H1 (cell line): ENCODE measurements around the gene KMT2E. TPM values are rescaled to one million over a fixed set of nuclear protein-coding genes. Genes with fewer than 3 reads are reported as not detected.

Experiments used
- CTCF ChIA-PET: fragments of 300-600 bp; sonication (Branson Sonifier 250); formaldehyde crosslinking; loops from one replicate; lab custom pipeline; 2021; ENCODE audit not compliant: partially characterized antibody; lab: Charles Lee
- POLR2A ChIA-PET: fragments of 300-600 bp; sonication (Branson Sonifier 250); formaldehyde crosslinking; loops from one replicate; lab custom pipeline; 2021; ENCODE audit warnings: inconsistent platforms; ENCODE audit not compliant: partially characterized antibody; lab: Charles Lee
- DNase-seq, 2 experiments: peaks; one replicate each; pipeline versions ENCODE4 v3.0.0 to v3.0.0-alpha.2; 2010 to 2022; ENCODE audit warnings: low spot score in 2 of 2, low read depth in 1 of 2, mixed read lengths in 1 of 2
- FAIRE-seq: peaks from 2 replicates; lab custom pipeline; 2011; peaks lifted over from hg19 to GRCh38; lab: Jason Lieb, UNC
- H2AFZ ChIP-seq: 2 replicates; pipeline ENCODE4 v1.8.1; 2012; ENCODE audit warnings: low read length, inconsistent platforms
- H2AK5ac ChIP-seq: 2 replicates; pipeline ENCODE4 v1.6.1; 2013; ENCODE audit warnings: low read depth, low read length
- H2BK120ac ChIP-seq: replicated peaks from 2 replicates; pipeline ENCODE3; 2013; ENCODE audit warnings: low read depth, low read length, inconsistent platforms
- H2BK12ac ChIP-seq: 2 replicates; pipeline ENCODE4 v1.6.1; 2013; ENCODE audit warnings: low read depth, low read length
- H2BK15ac ChIP-seq: 2 replicates; pipeline ENCODE4 v1.6.1; 2013; ENCODE audit warnings: low read length
- H2BK20ac ChIP-seq: 2 replicates; pipeline ENCODE4 v1.6.1; 2013; ENCODE audit warnings: low read length
- H2BK5ac ChIP-seq: 2 replicates; pipeline ENCODE4 v1.6.1; 2013; ENCODE audit warnings: low read depth, low read length
- H3K14ac ChIP-seq: 2 replicates; pipeline ENCODE4 v1.6.1; 2013; ENCODE audit warnings: inconsistent platforms; ENCODE audit not compliant: insufficient read length
- H3K18ac ChIP-seq: 2 replicates; pipeline ENCODE4 v1.6.1; 2013; ENCODE audit warnings: low read length; ENCODE audit errors: extremely low read depth
- H3K23ac ChIP-seq: 2 replicates; pipeline ENCODE4 v1.6.1; 2013; ENCODE audit warnings: inconsistent platforms; ENCODE audit not compliant: insufficient read length
- H3K23me2 ChIP-seq: 2 replicates; pipeline ENCODE4 v1.6.1; 2013; ENCODE audit warnings: low read depth, low read length
- H3K27ac ChIP-seq: 2 replicates; pipeline ENCODE4 v1.6.1; 2011; ENCODE audit warnings: low read depth, low read length, inconsistent platforms
- H3K27me3 ChIP-seq, 4 experiments: replicated peaks in 1 of 4; 1 replicate in 1 of 4; 2 replicates in 3 of 4; pipeline versions ENCODE4 v1.6.1 to v1.8.1; 2011 to 2013; ENCODE audit warnings: low read length in 3 of 4, mild to moderate bottlenecking in 3 of 4, inconsistent platforms in 2 of 4, mixed read lengths in 2 of 4, moderate library complexity in 1 of 4; ENCODE audit not compliant: control insufficient read depth in 3 of 4, insufficient read depth in 3 of 4; ENCODE audit errors: extremely low read depth in 1 of 4
- H3K36me3 ChIP-seq, 4 experiments: 2 replicates each; pipeline versions ENCODE4 v1.6.1 to v1.8.1; 2011 to 2013; ENCODE audit warnings: mild to moderate bottlenecking in 4 of 4, low read length in 3 of 4, moderate library complexity in 2 of 4, control low read depth in 1 of 4, inconsistent platforms in 1 of 4; ENCODE audit not compliant: insufficient read depth in 4 of 4, control insufficient read depth in 2 of 4
- H3K4ac ChIP-seq: replicated peaks from 2 replicates; pipeline ENCODE3; 2013; ENCODE audit warnings: low read length, low read depth, mixed read lengths, inconsistent platforms; ENCODE audit not compliant: insufficient read length
- H3K4me1 ChIP-seq, 4 experiments: replicated peaks in 1 of 4; 1 replicate in 1 of 4; 2 replicates in 3 of 4; pipeline versions ENCODE4 v1.6.1 to v1.8.1; 2011 to 2013; ENCODE audit warnings: low read length in 3 of 4, inconsistent platforms in 2 of 4, mixed read lengths in 1 of 4; ENCODE audit not compliant: insufficient read depth in 4 of 4, control insufficient read depth in 3 of 4
- H3K4me2 ChIP-seq, 2 experiments: 2 replicates each; pipeline versions ENCODE4 v1.6.1 to v1.8.1; 2011 to 2013; ENCODE audit warnings: low read depth in 2 of 2, low read length in 2 of 2, control low read depth in 1 of 2, inconsistent platforms in 1 of 2, mild to moderate bottlenecking in 1 of 2; ENCODE audit not compliant: insufficient read depth in 1 of 2
- H3K4me3 ChIP-seq, 4 experiments: fragments of 200-600, 300-600 bp in 1 of 4; sonication (generic), shearing (Covaris generic), sonication (Bioruptor Twin) in 1 of 4; 2 replicates each; pipeline versions ENCODE4 v1.5.1 to v1.8.1; 2011 to 2016; ENCODE audit warnings: low read length in 4 of 4, low read depth in 3 of 4, control low read depth in 2 of 4, inconsistent platforms in 2 of 4, mild to moderate bottlenecking in 2 of 4, mixed read lengths in 1 of 4, moderate library complexity in 1 of 4; ENCODE audit not compliant: insufficient read depth in 2 of 4; ENCODE audit errors: extremely low read depth in 1 of 4
- H3K56ac ChIP-seq: replicated peaks from 2 replicates; pipeline ENCODE3; 2013; ENCODE audit warnings: low read depth, mild to moderate bottlenecking, mixed read lengths, low read length, inconsistent platforms; ENCODE audit not compliant: insufficient read length
- H3K79me1 ChIP-seq: 2 replicates; pipeline ENCODE4 v1.6.1; 2013; ENCODE audit warnings: low read depth, low read length, control low read depth
- H3K79me2 ChIP-seq, 2 experiments: 2 replicates each; pipeline versions ENCODE4 v1.6.1 to v1.8.1; 2012 to 2013; ENCODE audit warnings: low read length in 2 of 2, mild to moderate bottlenecking in 2 of 2, inconsistent platforms in 1 of 2; ENCODE audit not compliant: insufficient read depth in 2 of 2, control insufficient read depth in 1 of 2
- H3K9ac ChIP-seq, 4 experiments: replicated peaks in 1 of 4; 1 replicate in 1 of 4; 2 replicates in 3 of 4; pipeline versions ENCODE4 v1.6.1 to v1.8.1; 2011 to 2013; ENCODE audit warnings: low read depth in 3 of 4, low read length in 3 of 4, control low read depth in 2 of 4, mild to moderate bottlenecking in 2 of 4, moderate library complexity in 2 of 4, inconsistent platforms in 1 of 4; ENCODE audit errors: extremely low read depth in 1 of 4
- H3K9me3 ChIP-seq, 2 experiments: 2 replicates each; pipeline versions ENCODE4 v1.6.1 to v1.8.1; 2012 to 2013; ENCODE audit warnings: mild to moderate bottlenecking in 2 of 2, moderate library complexity in 2 of 2, control low read depth in 1 of 2, inconsistent platforms in 1 of 2, low read depth in 1 of 2, low read length in 1 of 2, mixed read lengths in 1 of 2; ENCODE audit not compliant: insufficient read depth in 2 of 2
- H4K20me1 ChIP-seq, 2 experiments: replicated peaks in 1 of 2; 2 replicates each; pipeline versions ENCODE3 to v1.8.1; 2011 to 2013; ENCODE audit warnings: inconsistent platforms in 2 of 2, low read length in 2 of 2, mild to moderate bottlenecking in 1 of 2; ENCODE audit not compliant: insufficient read depth in 2 of 2, control insufficient read depth in 1 of 2
- H4K5ac ChIP-seq: 2 replicates; pipeline ENCODE4 v1.6.1; 2013; ENCODE audit warnings: low read length, low read depth, mixed read lengths, inconsistent platforms; ENCODE audit not compliant: insufficient read length
- H4K8ac ChIP-seq: 2 replicates; pipeline ENCODE4 v1.8.0; 2013; ENCODE audit warnings: mild to moderate bottlenecking, moderate library complexity, low read length, inconsistent platforms; ENCODE audit not compliant: insufficient read depth; ENCODE audit errors: extremely low read depth
- H4K91ac ChIP-seq: replicated peaks from 2 replicates; pipeline ENCODE3; 2013; ENCODE audit warnings: low read length, mixed read lengths, inconsistent platforms; ENCODE audit not compliant: insufficient read length
- BCL11A ChIP-seq, 2 experiments: IDR thresholded peaks; one replicate each; pipeline ENCODE4 v1.6.1; 2011; ENCODE audit warnings: low read depth in 2 of 2, low read length in 2 of 2, mild to moderate bottlenecking in 2 of 2
- BRCA1 ChIP-seq: IDR thresholded peaks from 2 replicates; pipeline ENCODE4 v1.6.1; 2012; ENCODE audit warnings: low read depth, low read length, improper control_type of control experiment
- CBX8 ChIP-seq: fragments of 300-800, 300-1000 bp; sonication (generic); IDR thresholded peaks from 2 replicates; pipeline ENCODE4 v1.7.1; 2016; ENCODE audit warnings: low read depth, low read length, borderline replicate concordance
- SIRT6 ChIP-seq: IDR thresholded peaks from one replicate; pipeline ENCODE4 v1.7.1; 2012; ENCODE audit warnings: low read length, inconsistent platforms
- SP4 ChIP-seq: IDR thresholded peaks from 2 replicates; pipeline ENCODE4 v1.6.1; 2012; ENCODE audit warnings: low read length, inconsistent platforms
- TAF7 ChIP-seq: optimal IDR thresholded peaks from 2 replicates; pipeline ENCODE3; 2011; ENCODE audit warnings: low read depth, mild to moderate bottlenecking, inconsistent platforms, low read length, moderate library complexity, borderline replicate concordance
- WGBS, 2 experiments: shearing (Covaris generic) in 1 of 2; methylation state at CpG; one replicate each; pipeline versions ENCODE4 v1.1.6 to v1.1.7; 2013 to 2015; ENCODE audit warnings: low lambda C conversion rate in 2 of 2, mixed read lengths in 2 of 2, inconsistent platforms in 1 of 2, low coverage in 1 of 2, missing lambda C conversion rate in 1 of 2; ENCODE audit not compliant: insufficient replicate concordance in 2 of 2, insufficient coverage in 1 of 2, insufficient read length in 1 of 2; ENCODE audit errors: extremely low coverage in 1 of 2, missing lambda C conversion rate in 1 of 2; 5-methylcytosine and 5-hydroxymethylcytosine counted together
- polyA plus RNA-seq, 7 experiments: library from polyadenylated mRNA; depleted of rRNA in 3 of 7; stranded (reverse) in 5 of 7; unstranded in 2 of 7; fragments of >200 nt in 5 of 7; fragments of 200-250 nt in 2 of 7; gene quantifications; 1 replicate in 5 of 7; 2 replicates in 1 of 7; 4 replicates in 1 of 7; pipeline versions ENCODE4 v1.2.1 to v1.2.3, GENCODE V29; 2011 to 2013; ENCODE audit warnings: missing spikeins in 2 of 7, mixed read lengths in 2 of 7
- total RNA-seq: library from RNA; stranded (reverse); fragmentation: NEBNext Ultra II Directional; extraction: Animal tissue kit (Norgen Biotek cat#: 25700); gene quantifications from 2 replicates; pipeline ENCODE4 v1.2.1, GENCODE V29; 2021

Gene KMT2E
- total and polyA plus RNA-seq, 2 of the 8 experiments (the other 6 are each of a cell fraction or from before 2014, with no cell fraction given): 10.9 to 45.0 TPM

DNA sequence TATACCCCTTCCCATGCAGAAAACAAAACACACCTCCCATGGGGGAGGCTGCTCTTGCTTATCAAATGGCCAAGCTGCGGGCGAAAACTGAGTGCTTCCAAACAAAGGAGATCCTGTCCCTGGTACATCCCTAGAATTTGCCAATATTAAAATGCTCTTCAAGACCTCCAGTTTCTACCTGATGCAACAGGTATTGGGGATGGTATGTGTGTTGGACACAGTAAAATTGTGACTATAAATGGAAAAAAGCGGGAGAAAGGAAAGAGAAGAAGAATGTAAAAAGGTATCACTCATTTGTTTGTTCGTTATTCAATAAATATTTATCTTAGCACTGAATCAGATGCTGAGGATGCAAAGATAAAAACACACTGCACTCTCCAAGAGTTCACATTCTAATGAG, 123.9 kb downstream of the KMT2E start:
- H3K79me2 ChIP-seq: no peaks in the 10 kb centered on the region
- ChIA-PET POLR2A (no interaction called here), CTCF (interaction anchor here (1.7 kb wide), 1 partner anchor 15 kb away, joined by 9 read pairs; no protein-coding TSS in a partner anchor)
- H2AFZ ChIP-seq: no peak overlapping the region
- WGBS, 2 experiments: 89 to 100% methylated on average over 1 to 4 of the region's 4 CpGs
- FAIRE-seq (no peak), DNase-seq (no peak)
- no peak overlapping the region for H4K91ac ChIP-seq
- no peak overlapping the region for H2BK120ac ChIP-seq
- no peak overlapping the region for H2BK15ac ChIP-seq
- peaks cover 0 to 11% (median 7%) of the 10 kb centered on the region in 4 experiments; a peak in 5 of 8 replicates for H3K36me3 ChIP-seq
- TF ChIP-seq SIRT6: no peak
- no peak for TF ChIP-seq CBX8
- no peak for TF ChIP-seq SP4
- TF ChIP-seq BRCA1: no peak
- TF ChIP-seq BCL11A (IDR thresholded peaks at IDR 0.05; ENCODE audit: low read depth in 2 of 2, low read length in 2 of 2): no peak
- TF ChIP-seq TAF7: no peak
- H3K23ac ChIP-seq: no peak overlapping the region
- H2AK5ac ChIP-seq: no peak overlapping the region
- no peak overlapping the region for H3K14ac ChIP-seq
- H3K56ac ChIP-seq: no peak overlapping the region
- peaks cover 1 to 3% of the 10 kb centered on the region in 2 experiments for H4K20me1 ChIP-seq
- H2BK5ac ChIP-seq: no peak overlapping the region
- H2BK12ac ChIP-seq: no peak overlapping the region
- no peak overlapping the region for H3K27ac ChIP-seq
- H3K4me2 ChIP-seq: no peak overlapping the region
- H3K79me1 ChIP-seq: no peaks in the 10 kb centered on the region; the same call in 1 of the 2 replicates
- H3K27me3 ChIP-seq: no peaks in the 10 kb centered on the region
- H3K4me3 ChIP-seq: no peak overlapping the region
- no peaks in the 10 kb centered on the region; a peak in 1 of 7 replicates for H3K4me1 ChIP-seq
- H3K18ac ChIP-seq: no peak overlapping the region
- H3K4ac ChIP-seq: no peak overlapping the region
- H4K5ac ChIP-seq: no peak overlapping the region
- no peak overlapping the region for H3K9ac ChIP-seq
- no peaks in the 10 kb centered on the region for H3K23me2 ChIP-seq
- H2BK20ac ChIP-seq: no peak overlapping the region
- H3K9me3 ChIP-seq: no peaks in the 10 kb centered on the region
- H4K8ac ChIP-seq: no peak overlapping the region
